ENCODE results near the gene KCND2.

Gene KCND2

DNA sequence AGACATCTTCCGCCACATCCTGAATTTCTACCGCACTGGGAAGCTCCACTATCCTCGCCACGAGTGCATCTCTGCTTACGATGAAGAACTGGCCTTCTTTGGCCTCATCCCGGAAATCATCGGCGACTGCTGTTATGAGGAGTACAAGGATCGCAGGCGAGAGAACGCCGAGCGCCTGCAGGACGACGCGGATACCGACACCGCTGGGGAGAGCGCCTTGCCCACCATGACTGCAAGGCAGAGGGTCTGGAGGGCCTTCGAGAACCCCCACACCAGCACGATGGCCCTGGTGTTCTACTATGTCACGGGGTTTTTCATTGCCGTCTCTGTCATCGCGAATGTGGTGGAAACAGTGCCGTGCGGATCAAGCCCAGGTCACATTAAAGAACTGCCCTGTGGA, 1.9 kb downstream of the KCND2 start:
- DNase-seq (ENCODE audit: insufficient read length, low spot score) (no peak), FAIRE-seq (no peak)
- TF ChIP-seq, protein P1, sequence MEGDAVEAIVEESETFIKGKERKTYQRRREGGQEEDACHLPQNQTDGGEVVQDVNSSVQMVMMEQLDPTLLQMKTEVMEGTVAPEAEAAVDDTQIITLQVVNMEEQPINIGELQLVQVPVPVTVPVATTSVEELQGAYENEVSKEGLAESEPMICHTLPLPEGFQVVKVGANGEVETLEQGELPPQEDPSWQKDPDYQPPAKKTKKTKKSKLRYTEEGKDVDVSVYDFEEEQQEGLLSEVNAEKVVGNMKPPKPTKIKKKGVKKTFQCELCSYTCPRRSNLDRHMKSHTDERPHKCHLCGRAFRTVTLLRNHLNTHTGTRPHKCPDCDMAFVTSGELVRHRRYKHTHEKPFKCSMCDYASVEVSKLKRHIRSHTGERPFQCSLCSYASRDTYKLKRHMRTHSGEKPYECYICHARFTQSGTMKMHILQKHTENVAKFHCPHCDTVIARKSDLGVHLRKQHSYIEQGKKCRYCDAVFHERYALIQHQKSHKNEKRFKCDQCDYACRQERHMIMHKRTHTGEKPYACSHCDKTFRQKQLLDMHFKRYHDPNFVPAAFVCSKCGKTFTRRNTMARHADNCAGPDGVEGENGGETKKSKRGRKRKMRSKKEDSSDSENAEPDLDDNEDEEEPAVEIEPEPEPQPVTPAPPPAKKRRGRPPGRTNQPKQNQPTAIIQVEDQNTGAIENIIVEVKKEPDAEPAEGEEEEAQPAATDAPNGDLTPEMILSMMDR (IDR thresholded peaks at IDR 0.05; ENCODE audit: insufficient read depth, missing control alignments): no peak

DNA sequence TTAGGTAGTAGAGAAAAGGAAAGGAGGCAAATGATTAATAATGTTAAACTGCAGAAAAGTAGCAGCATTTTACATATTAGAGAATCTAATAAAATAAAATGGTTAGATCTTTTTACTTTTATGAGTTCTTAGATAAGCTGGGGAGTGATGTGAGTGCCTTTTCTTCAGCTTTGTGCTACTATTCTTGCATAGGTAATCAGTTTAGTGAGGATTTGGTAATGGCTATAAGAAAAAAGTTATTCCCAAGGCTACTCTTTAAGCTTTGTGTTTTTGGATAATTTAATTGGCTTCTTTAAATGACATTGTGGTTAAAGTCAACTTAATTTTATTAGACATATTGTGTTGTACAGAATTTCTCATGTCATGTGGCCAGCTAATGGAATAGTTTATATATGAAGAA, 3.7 kb downstream of the KCND2 start:
- DNase-seq (ENCODE audit: insufficient read length, low spot score): no peak
- TF ChIP-seq, protein P1 (IDR thresholded peaks at IDR 0.05; ENCODE audit: insufficient read depth, missing control alignments): no peak
- FAIRE-seq: no peak

- DNase-seq (ENCODE audit: insufficient read length, low spot score): no peak
- TF ChIP-seq, protein P1 (IDR thresholded peaks at IDR 0.05; ENCODE audit: insufficient read depth, missing control alignments): no peak
- FAIRE-seq: no peak
Measured at GRCh38 chr7:120278773-120279172, 5.8 kb downstream of the KCND2 start.

GRCh38 chr7:120280743-120281142, 7.8 kb downstream of the KCND2 start:
- FAIRE-seq: no peak
- TF ChIP-seq, protein P1 (IDR thresholded peaks at IDR 0.05; ENCODE audit: insufficient read depth, missing control alignments): no peak
- no peak for DNase-seq (ENCODE audit: insufficient read length, low spot score)

DNA sequence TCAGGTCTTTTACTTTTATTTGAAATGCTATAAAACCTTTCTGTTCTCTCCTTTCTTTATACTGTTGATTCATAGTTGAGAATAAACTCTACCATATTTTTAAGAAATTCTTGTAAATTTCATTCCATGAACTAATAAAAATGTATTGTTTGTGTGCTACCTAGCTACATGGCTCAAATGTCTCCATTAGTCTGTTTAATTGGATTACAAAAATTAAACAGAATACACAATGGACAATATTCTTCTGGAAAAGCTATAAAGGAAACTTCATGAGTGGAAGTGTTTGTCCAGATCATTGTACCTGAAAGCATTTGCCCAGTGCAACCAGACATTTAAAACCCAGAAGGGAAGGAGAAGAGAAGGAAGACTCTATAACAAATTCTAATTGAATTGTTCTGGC, 20.1 kb downstream of the KCND2 start:
- FAIRE-seq (no peak), DNase-seq (ENCODE audit: insufficient read length, low spot score) (no peak)
- TF ChIP-seq, protein P1 (IDR thresholded peaks at IDR 0.05; ENCODE audit: insufficient read depth, missing control alignments): no peak

DNA sequence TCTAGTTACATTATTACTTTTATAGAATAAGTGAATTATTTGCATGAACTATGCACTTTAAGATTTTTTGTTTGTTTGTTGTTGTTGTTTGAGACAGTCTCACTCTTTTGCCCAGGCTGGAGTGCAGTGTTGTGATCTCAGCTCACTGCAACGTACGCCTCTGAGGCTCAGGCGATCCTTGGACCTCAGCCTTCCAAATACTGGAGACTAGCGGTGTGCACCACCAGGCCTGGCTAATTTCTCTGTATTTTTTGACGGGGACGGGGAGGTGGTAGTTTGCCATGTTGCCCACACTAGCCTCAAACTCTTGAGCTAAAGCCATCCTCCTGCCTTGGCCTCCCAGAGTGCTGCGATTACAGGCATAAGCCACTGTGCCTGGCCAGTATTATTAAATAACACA, 29.2 kb downstream of the KCND2 start:
- FAIRE-seq (no peak), DNase-seq (ENCODE audit: insufficient read length, low spot score) (no peak)
- TF ChIP-seq, protein P1 (IDR thresholded peaks at IDR 0.05; ENCODE audit: insufficient read depth, missing control alignments): no peak

- DNase-seq (ENCODE audit: insufficient read length, low spot score): no peak
- no peak for FAIRE-seq
- TF ChIP-seq, protein P1 (IDR thresholded peaks at IDR 0.05; ENCODE audit: insufficient read depth, missing control alignments): no peak
Measured at GRCh38 chr7:120303105-120303504, 30.1 kb downstream of the KCND2 start.
